CD14-positive monocyte (primary cell): ENCODE results near the gene TRANK1. TPM values are rescaled to one million over a fixed set of nuclear protein-coding genes. Genes with fewer than 3 reads are reported as not detected.

Experiments used
- DNase-seq, 3 donors: peaks; one replicate each; pipeline ENCODE4 v3.0.0-alpha.2; 2011 to 2022
- H2AFZ ChIP-seq: 2 replicates; pipeline ENCODE4 v1.6.0; 2012; ENCODE audit warnings: mild to moderate bottlenecking, low read depth, low read length, inconsistent platforms; ENCODE audit not compliant: insufficient read depth, poor library complexity, severe bottlenecking
- H3K27ac ChIP-seq, 2 donors: 1 replicate in 1 of 2; 2 replicates in 1 of 2; pipeline ENCODE4 v1.5.1; 2012 to 2013; ENCODE audit warnings: low read length in 2 of 2, control low read depth in 1 of 2, inconsistent platforms in 1 of 2, low read depth in 1 of 2, mild to moderate bottlenecking in 1 of 2
- H3K27me3 ChIP-seq, 2 donors: one replicate each; pipeline versions ENCODE4 v1.6.0 to v1.6.1; 2011 to 2013; ENCODE audit warnings: low read length in 2 of 2; ENCODE audit not compliant: control insufficient read depth in 2 of 2, insufficient read depth in 2 of 2
- H3K36me3 ChIP-seq, 2 donors: replicated peaks in 1 of 2; 1 replicate in 1 of 2; 2 replicates in 1 of 2; pipeline versions ENCODE4 v1.5.1 to v1.6.1; 2012 to 2013; ENCODE audit warnings: low read length in 2 of 2, control low read depth in 1 of 2, inconsistent platforms in 1 of 2, mild to moderate bottlenecking in 1 of 2; ENCODE audit not compliant: insufficient read depth in 2 of 2, control insufficient read depth in 1 of 2
- H3K4me1 ChIP-seq, 2 donors: 1 replicate in 1 of 2; 2 replicates in 1 of 2; pipeline versions ENCODE4 v1.5.1 to v1.6.1; 2012 to 2013; ENCODE audit warnings: low read length in 2 of 2, control low read depth in 1 of 2, inconsistent platforms in 1 of 2, mild to moderate bottlenecking in 1 of 2, moderate library complexity in 1 of 2; ENCODE audit not compliant: insufficient read depth in 2 of 2, control insufficient read depth in 1 of 2
- H3K4me2 ChIP-seq: replicated peaks from 2 replicates; pipeline ENCODE3; 2012; ENCODE audit warnings: low read length, moderate library complexity, mild to moderate bottlenecking; ENCODE audit not compliant: poor library complexity, severe bottlenecking; ENCODE audit errors: extremely low read depth
- H3K4me3 ChIP-seq, 3 experiments: fragments of 200-600 bp in 1 of 3; sonication (generic) in 1 of 3; replicated peaks in 1 of 3; 1 replicate in 2 of 3; 2 replicates in 1 of 3; pipeline ENCODE4 v1.5.1; 2011 to 2013; ENCODE audit warnings: low read length in 3 of 3, mild to moderate bottlenecking in 3 of 3, control low read depth in 2 of 3, low read depth in 2 of 3, inconsistent platforms in 1 of 3, moderate library complexity in 1 of 3
- H3K79me2 ChIP-seq: 2 replicates; pipeline ENCODE4 v1.6.0; 2012; ENCODE audit warnings: mild to moderate bottlenecking, control low read depth, inconsistent platforms, low read length, moderate library complexity; ENCODE audit not compliant: insufficient read depth
- H3K9ac ChIP-seq: 2 replicates; pipeline ENCODE4 v1.6.0; 2017; ENCODE audit warnings: low read length, mild to moderate bottlenecking; ENCODE audit not compliant: insufficient read depth, poor library complexity, severe bottlenecking
- H3K9me3 ChIP-seq, 2 donors: replicated peaks in 1 of 2; 1 replicate in 1 of 2; 2 replicates in 1 of 2; pipeline versions ENCODE4 v1.5.1 to v1.6.1; 2012 to 2013; ENCODE audit warnings: low read length in 2 of 2, control low read depth in 1 of 2; ENCODE audit not compliant: control insufficient read depth in 1 of 2, insufficient read depth in 1 of 2
- H4K20me1 ChIP-seq: 2 replicates; pipeline ENCODE4 v1.6.0; 2012; ENCODE audit warnings: mild to moderate bottlenecking, low read length, control low read depth, moderate library complexity; ENCODE audit not compliant: insufficient read depth
- H3K27ac Mint-ChIP-seq, 7 donors: one replicate each; pipeline ENCODE4 v1.8.0; 2020; ENCODE audit warnings: mild to moderate bottlenecking in 7 of 7, mixed read lengths in 7 of 7, moderate library complexity in 6 of 7, inconsistent platforms in 2 of 7
- H3K27me3 Mint-ChIP-seq, 3 donors: one replicate each; pipeline ENCODE4 v1.8.0; 2021 to 2022; ENCODE audit warnings: low read depth in 3 of 3, mild to moderate bottlenecking in 3 of 3, mixed read lengths in 3 of 3, moderate library complexity in 3 of 3, inconsistent platforms in 1 of 3
- H3K36me3 Mint-ChIP-seq, 2 donors: one replicate each; pipeline ENCODE4 v1.8.0; 2020; ENCODE audit warnings: mixed read lengths in 2 of 2, inconsistent platforms in 1 of 2, mild to moderate bottlenecking in 1 of 2
- H3K4me1 Mint-ChIP-seq: one replicate; pipeline ENCODE4 v1.8.0; 2020; ENCODE audit warnings: mild to moderate bottlenecking, mixed read lengths
- H3K4me3 Mint-ChIP-seq, 2 donors: one replicate each; pipeline ENCODE4 v1.8.0; 2020; ENCODE audit warnings: mild to moderate bottlenecking in 2 of 2, mixed read lengths in 2 of 2, moderate library complexity in 1 of 2
- H3K9me3 Mint-ChIP-seq, 7 donors: one replicate each; pipeline ENCODE4 v1.8.0; 2020 to 2022; ENCODE audit warnings: mixed read lengths in 7 of 7, mild to moderate bottlenecking in 6 of 7, moderate library complexity in 6 of 7, inconsistent platforms in 2 of 7
- WGBS: methylation state at CpG from one replicate; pipeline ENCODE4 v1.1.5; 2013; ENCODE audit warnings: missing lambda C conversion rate; ENCODE audit not compliant: insufficient coverage; 5-methylcytosine and 5-hydroxymethylcytosine counted together
- intact Hi-C, 2 donors: fragments of 100-400 bp; cut with micrococcal nuclease; formaldehyde crosslinking; loops; one replicate each; pipeline versions ENCODE4 v1.15.0 to v1.15.1; 2023
- polyA plus RNA-seq, 3 donors: library from polyadenylated mRNA; depleted of rRNA in 1 of 3; unstranded in 2 of 3; stranded (reverse) in 1 of 3; fragments of 300-500 nt in 2 of 3; fragments of >200 nt in 1 of 3; fragmentation: Illumina TruSeq in 2 of 3; gene quantifications; 1 replicate in 2 of 3; 2 replicates in 1 of 3; pipeline ENCODE4 v1.2.3, GENCODE V29; 2012 to 2021
- TF ChIP-seq, protein P1 (sequence below): fragments of 200-600 bp; IDR thresholded peaks from one replicate; pipeline ENCODE4 v1.8.0; 2022; ENCODE audit warnings: antibody characterized with exemption, mild to moderate bottlenecking

The TRANK1 gene
- polyA plus RNA-seq, 3 donors = 2.8 to 6.3 (median 5.8) TPM

DNA sequence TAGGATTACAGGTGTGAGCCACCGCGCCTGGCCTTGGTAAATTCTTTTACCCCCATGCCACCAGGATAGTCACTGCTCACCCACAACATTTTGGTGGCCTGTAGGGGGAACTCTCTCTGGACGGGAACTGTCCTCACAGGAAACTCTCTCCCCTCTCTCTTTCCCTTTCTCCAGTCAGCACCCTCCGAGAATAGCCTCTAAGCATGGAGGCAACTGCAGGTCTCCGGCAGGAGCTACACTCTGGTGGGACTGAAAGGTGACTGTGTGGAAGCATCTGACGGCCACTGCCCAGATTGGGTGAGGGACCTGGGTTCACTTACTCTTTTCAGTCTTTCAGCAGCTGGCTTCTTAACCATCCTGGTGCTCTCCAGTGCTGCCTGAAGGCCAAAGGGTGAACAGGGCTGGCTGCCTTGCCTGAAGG lies 21.3 kb downstream of the TRANK1 start:
- DNase-seq = peak in 2 of 3 donors; percentile 19 to 42
- H3K36me3 ChIP-seq = peaks cover 0 to 3% of the 10 kb centered on the region in 2 donors
- H3K9me3 Mint-ChIP-seq = peaks cover 6 to 14% (median 10%) of the 10 kb centered on the region in 7 donors
- peak overlapping the region in 5 of 7 donors; percentile 10 to 94 (median 85) for H3K27ac Mint-ChIP-seq
- H4K20me1 ChIP-seq = no peaks in the 10 kb centered on the region
- H3K36me3 Mint-ChIP-seq = peaks cover 7 to 19% of the 10 kb centered on the region in 2 donors
- no peaks in the 10 kb centered on the region for H3K27me3 ChIP-seq
- peaks cover 46 to 58% of the 10 kb centered on the region in 2 donors for H3K4me1 ChIP-seq
- peaks cover 57% of the 10 kb centered on the region for H3K4me1 Mint-ChIP-seq
- H3K9me3 ChIP-seq = peaks cover 7 to 12% of the 10 kb centered on the region in 2 donors
- intact Hi-C loops = no loop called here
- peak overlapping the region; percentile 24 for H2AFZ ChIP-seq
- H3K4me3 ChIP-seq = peak overlapping the region in 2 of 3 experiments; percentile 26 to 54
- H3K9ac ChIP-seq = peak overlapping the region; percentile 9
- H3K79me2 ChIP-seq = no peaks in the 10 kb centered on the region
- H3K27ac ChIP-seq = peak overlapping the region; percentile 67 to 71
- WGBS = 20% methylated on average over 1 of the region's 6 CpGs
- peaks cover 0 to 3% (median 0%) of the 10 kb centered on the region in 3 donors for H3K27me3 Mint-ChIP-seq
- H3K4me2 ChIP-seq = peak overlapping the region; percentile 31
- TF ChIP-seq, protein P1, sequence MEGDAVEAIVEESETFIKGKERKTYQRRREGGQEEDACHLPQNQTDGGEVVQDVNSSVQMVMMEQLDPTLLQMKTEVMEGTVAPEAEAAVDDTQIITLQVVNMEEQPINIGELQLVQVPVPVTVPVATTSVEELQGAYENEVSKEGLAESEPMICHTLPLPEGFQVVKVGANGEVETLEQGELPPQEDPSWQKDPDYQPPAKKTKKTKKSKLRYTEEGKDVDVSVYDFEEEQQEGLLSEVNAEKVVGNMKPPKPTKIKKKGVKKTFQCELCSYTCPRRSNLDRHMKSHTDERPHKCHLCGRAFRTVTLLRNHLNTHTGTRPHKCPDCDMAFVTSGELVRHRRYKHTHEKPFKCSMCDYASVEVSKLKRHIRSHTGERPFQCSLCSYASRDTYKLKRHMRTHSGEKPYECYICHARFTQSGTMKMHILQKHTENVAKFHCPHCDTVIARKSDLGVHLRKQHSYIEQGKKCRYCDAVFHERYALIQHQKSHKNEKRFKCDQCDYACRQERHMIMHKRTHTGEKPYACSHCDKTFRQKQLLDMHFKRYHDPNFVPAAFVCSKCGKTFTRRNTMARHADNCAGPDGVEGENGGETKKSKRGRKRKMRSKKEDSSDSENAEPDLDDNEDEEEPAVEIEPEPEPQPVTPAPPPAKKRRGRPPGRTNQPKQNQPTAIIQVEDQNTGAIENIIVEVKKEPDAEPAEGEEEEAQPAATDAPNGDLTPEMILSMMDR = peak; percentile 37
- H3K4me3 Mint-ChIP-seq = peak overlapping the region; percentile 59 to 89

DNA sequence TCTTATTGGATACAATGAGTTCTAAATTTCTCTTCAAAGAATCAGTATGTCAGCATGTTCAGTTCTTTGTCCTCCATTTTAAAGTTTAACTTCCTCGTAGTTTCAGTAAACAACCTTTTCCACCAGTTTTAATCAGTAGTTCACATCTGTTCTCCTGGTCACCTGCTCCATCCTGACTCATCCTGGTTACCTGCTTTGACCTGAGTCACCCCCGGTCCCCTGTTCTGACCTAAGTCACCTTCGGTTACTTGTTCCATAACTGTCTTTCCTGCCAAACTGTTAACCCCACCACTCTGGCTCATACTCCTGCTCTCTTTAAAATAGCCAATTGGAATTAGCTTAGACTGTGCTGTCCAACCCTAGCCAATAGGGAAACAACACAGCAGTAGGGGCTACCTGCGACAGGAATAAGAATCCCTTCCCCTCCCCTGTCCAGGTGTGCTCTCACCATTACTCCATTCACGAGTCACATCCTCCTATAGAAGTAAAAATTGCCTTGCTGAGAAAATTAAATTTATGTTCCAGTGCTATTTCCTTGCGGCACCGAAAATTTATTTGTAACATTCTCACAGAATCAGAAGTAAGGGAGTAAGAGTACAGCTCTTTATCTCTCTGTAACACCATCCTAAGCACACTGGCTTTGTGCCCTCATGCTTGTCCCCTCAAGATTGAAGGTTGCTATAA lies 23.8 kb downstream of the TRANK1 start:
- TF ChIP-seq, protein P1 = no peak
- Histone ChIP-seq H3K79me2 (no peaks in the 10 kb centered on the region), H3K9me3 (peaks cover 7 to 12% of the 10 kb centered on the region in 2 donors), H3K4me2 (no peak overlapping the region), H4K20me1 (no peaks in the 10 kb centered on the region), H3K4me1 (peaks cover 56 to 73% of the 10 kb centered on the region in 2 donors), H3K27ac (no peak overlapping the region), H3K36me3 (no peaks in the 10 kb centered on the region), H2AFZ (no peak overlapping the region), H3K9ac (no peak overlapping the region), H3K4me3 (no peak overlapping the region), H3K27me3 (no peaks in the 10 kb centered on the region)
- Mint-ChIP-seq H3K9me3 (peaks cover 6 to 14% (median 10%) of the 10 kb centered on the region in 7 donors), H3K36me3 (peaks cover 7 to 12% of the 10 kb centered on the region in 2 donors), H3K4me3 (no peak overlapping the region), H3K27ac (peak overlapping the region in 2 of 7 donors; percentile 25 to 40), H3K4me1 (peaks cover 70% of the 10 kb centered on the region), H3K27me3 (peaks cover 0 to 3% (median 3%) of the 10 kb centered on the region in 3 donors)
- intact Hi-C loops = no loop called here
- DNase-seq = no peak
- WGBS = 97% methylated on average over 3 of the region's 7 CpGs
